GM23338 (cell line): ENCODE data around the gene CHST4. TPM values are rescaled to one million over a fixed set of nuclear protein-coding genes. Genes with fewer than 3 reads are reported as not detected.

Experiments used
- ATAC-seq: fragments of 200-7000 bp; cut with Tn5 transposase; 3 replicates; pipeline ENCODE4 v1.9.1; 2020
- DNase-seq: peaks from one replicate; pipeline ENCODE4 v3.0.0-alpha.2; 2015; ENCODE audit warnings: low spot score
- H2AFZ ChIP-seq: fragments of 200-600 bp; sonication (generic); 2 replicates; pipeline ENCODE4 v1.8.0; 2016; ENCODE audit warnings: antibody characterized with exemption, mild to moderate bottlenecking, moderate library complexity
- H3F3A ChIP-seq: fragments of 200-600 bp; sonication (generic); replicated peaks from 2 replicates; pipeline ENCODE4 v1.8.0; 2017; ENCODE audit warnings: antibody characterized with exemption, mixed run types, low read depth
- H3K27ac ChIP-seq: fragments of 200-600 bp; sonication (generic); 2 replicates; pipeline ENCODE4 v1.6.1; 2016; ENCODE audit warnings: low read depth
- H3K27me3 ChIP-seq: fragments of 200-600 bp; sonication (generic); 2 replicates; pipeline ENCODE4 v1.8.0; 2016; ENCODE audit warnings: mild to moderate bottlenecking, mixed run types, moderate library complexity; ENCODE audit not compliant: insufficient read depth
- H3K36me3 ChIP-seq: fragments of 200-600 bp; sonication (generic); 2 replicates; pipeline ENCODE4 v1.8.0; 2016; ENCODE audit warnings: mild to moderate bottlenecking; ENCODE audit not compliant: insufficient read depth
- H3K4me1 ChIP-seq: fragments of 200-600 bp; sonication (generic); 2 replicates; pipeline ENCODE4 v1.8.0; 2016; ENCODE audit warnings: mild to moderate bottlenecking, moderate library complexity; ENCODE audit not compliant: insufficient read depth
- H3K4me2 ChIP-seq: fragments of 200-600 bp; sonication (generic); 2 replicates; pipeline ENCODE4 v1.7.1; 2017; ENCODE audit warnings: mixed run types
- H3K4me3 ChIP-seq: fragments of 200-600 bp; sonication (generic); 2 replicates; pipeline ENCODE4 v1.6.1; 2016; ENCODE audit warnings: mixed run types
- H3K79me2 ChIP-seq: fragments of 200-600 bp; sonication (generic); replicated peaks from 2 replicates; pipeline ENCODE4 v1.8.0; 2017; ENCODE audit warnings: mild to moderate bottlenecking; ENCODE audit not compliant: insufficient read depth
- H3K9me2 ChIP-seq: fragments of 200-600 bp; sonication (generic); 2 replicates; pipeline ENCODE4 v1.8.0; 2017; ENCODE audit not compliant: insufficient read depth
- H4K20me1 ChIP-seq: fragments of 200-600 bp; sonication (generic); replicated peaks from 2 replicates; pipeline ENCODE4 v1.8.0; 2017; ENCODE audit warnings: mild to moderate bottlenecking; ENCODE audit not compliant: insufficient read depth
- H3K27ac Mint-ChIP-seq: 2 replicates; pipeline ENCODE4 v1.8.0; 2020; ENCODE audit warnings: inconsistent platforms, mild to moderate bottlenecking, moderate library complexity, mixed read lengths
- H3K27me3 Mint-ChIP-seq: 3 replicates; pipeline ENCODE4 v1.8.0; 2022; ENCODE audit warnings: low read depth, mild to moderate bottlenecking, moderate library complexity, mixed read lengths, inconsistent platforms; ENCODE audit not compliant: insufficient read depth, poor library complexity
- H3K36me3 Mint-ChIP-seq: 3 replicates; pipeline ENCODE4 v1.8.0; 2021; ENCODE audit warnings: low read depth, mild to moderate bottlenecking, inconsistent platforms, moderate library complexity, mixed read lengths
- H3K4me1 Mint-ChIP-seq: 3 replicates; pipeline ENCODE4 v1.8.0; 2020; ENCODE audit warnings: mild to moderate bottlenecking, inconsistent platforms, mixed read lengths
- H3K4me3 Mint-ChIP-seq: 3 replicates; pipeline ENCODE4 v1.8.0; 2021; ENCODE audit warnings: moderate library complexity, mild to moderate bottlenecking, inconsistent platforms, mixed read lengths
- H3K9me3 Mint-ChIP-seq: 3 replicates; pipeline ENCODE4 v1.8.0; 2020; ENCODE audit warnings: moderate library complexity, mild to moderate bottlenecking, inconsistent platforms, mixed read lengths
- CREB1 ChIP-seq: fragments of 250-450 bp; sonication (Bioruptor Pico); IDR thresholded peaks from 2 replicates; pipeline ENCODE4 v1.5.0; 2020; ENCODE audit warnings: low read depth, mild to moderate bottlenecking, moderate library complexity
- EZH2 ChIP-seq: fragments of 200-600 bp; sonication (generic); IDR thresholded peaks from one replicate; pipeline ENCODE4 v1.8.0; 2017; ENCODE audit warnings: antibody characterized with exemption, mild to moderate bottlenecking, low read depth; ENCODE audit not compliant: unreplicated experiment
- EZH2phosphoT487 ChIP-seq: fragments of 200-600 bp; sonication (generic); IDR thresholded peaks from one replicate; pipeline ENCODE4 v1.8.1; 2018; ENCODE audit warnings: antibody characterized with exemption; ENCODE audit not compliant: unreplicated experiment
- JUNB ChIP-seq: IDR thresholded peaks from one replicate; pipeline ENCODE4 v1.6.1; 2016; ENCODE audit warnings: antibody characterized with exemption; ENCODE audit not compliant: unreplicated experiment
- NANOG ChIP-seq: IDR thresholded peaks from 2 replicates; pipeline ENCODE4 v1.6.1; 2016; ENCODE audit warnings: antibody characterized with exemption, borderline replicate concordance
- POLR2AphosphoS5 ChIP-seq: IDR thresholded peaks from 2 replicates; pipeline ENCODE4 v1.6.1; 2016; ENCODE audit warnings: antibody characterized with exemption, low read depth
- STAT1 ChIP-seq: IDR thresholded peaks from one replicate; pipeline ENCODE4 v1.6.1; 2016; ENCODE audit warnings: antibody characterized with exemption; ENCODE audit not compliant: unreplicated experiment
- ZNF114 ChIP-seq: fragments of 250-450 bp; sonication (Bioruptor Pico); IDR thresholded peaks from 2 replicates; pipeline ENCODE4 v1.5.0; 2020; ENCODE audit warnings: mild to moderate bottlenecking, moderate library complexity
- ZNF331 ChIP-seq: fragments of 250-450 bp; sonication (Bioruptor Pico); IDR thresholded peaks from 2 replicates; pipeline ENCODE4 v1.5.0; 2020; ENCODE audit warnings: low read depth, mild to moderate bottlenecking, moderate library complexity
- polyA plus RNA-seq: library from polyadenylated mRNA; unstranded; fragments of >200 nt; fragmentation: Nextera tagmentation; extraction: Ambion mirVana; gene quantifications from 2 replicates; pipeline ENCODE4 v1.2.1, GENCODE V29; 2016
- total RNA-seq: library from RNA; depleted of rRNA; stranded (reverse); fragments of >200 nt; shearing (Covaris generic); gene quantifications from 2 replicates; pipeline ENCODE4 v1.2.3, GENCODE V29; 2014
- TF ChIP-seq, protein P1 (sequence below), 2 experiments: fragments of 200-600 bp in 1 of 2; sonication (generic) in 1 of 2; conservative IDR thresholded peaks; 2 replicates each; pipeline versions ENCODE4 v1.5.1 to v1.6.1; 2016 to 2017; ENCODE audit warnings: antibody characterized with exemption in 2 of 2, low read depth in 2 of 2, mild to moderate bottlenecking in 2 of 2, moderate library complexity in 1 of 2
- TF ChIP-seq, protein P2 (sequence below): fragments of 250-450 bp; sonication (Bioruptor Pico); IDR thresholded peaks from 2 replicates; pipeline ENCODE4 v1.5.0; 2020; ENCODE audit warnings: mild to moderate bottlenecking, moderate library complexity
- TF ChIP-seq, protein P3 (sequence below): IDR thresholded peaks from one replicate; pipeline ENCODE4 v1.6.1; 2018; ENCODE audit warnings: antibody characterized with exemption; ENCODE audit not compliant: unreplicated experiment
- TF ChIP-seq, protein P4 (sequence below): IDR thresholded peaks from 2 replicates; pipeline ENCODE4 v1.6.1; 2016; ENCODE audit warnings: antibody characterized with exemption

CHST4 gene
- total and polyA plus RNA-seq, 2 experiments from 2014 or later, result 5.5 to 17.8 TPM

DNA sequence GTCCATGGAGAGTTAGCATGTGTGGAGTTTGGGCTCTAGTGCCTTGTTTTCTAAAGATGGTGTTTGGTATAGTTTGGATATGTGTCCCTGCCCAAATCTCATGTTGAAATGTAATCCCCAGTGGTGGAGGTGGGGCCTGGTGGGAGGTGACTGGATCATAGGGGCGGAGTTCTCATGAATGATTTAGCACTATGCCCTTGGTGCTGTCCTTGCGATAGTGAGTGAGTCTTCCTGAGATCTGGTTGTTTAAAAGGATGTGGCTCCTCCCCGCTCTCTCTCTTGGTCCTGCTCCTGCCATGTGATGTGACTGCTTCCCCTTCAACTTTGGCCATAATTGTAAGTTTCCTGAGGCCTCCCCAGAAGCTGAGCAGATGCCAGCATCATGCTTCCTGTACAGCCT is 28.2 kb upstream of the CHST4 start:
- peaks cover 5% of the 10 kb centered on the region; the same call in 2 of the 3 replicates for H3K9me3 Mint-ChIP-seq
- no peaks in the 10 kb centered on the region for H3K27me3 ChIP-seq
- no peak overlapping the region for H3K4me3 Mint-ChIP-seq
- no peaks in the 10 kb centered on the region for H3K36me3 ChIP-seq
- DNase-seq, result no peak
- no peak overlapping the region for H3K27ac ChIP-seq
- H3K4me1 ChIP-seq, result no peaks in the 10 kb centered on the region
- H3K79me2 ChIP-seq, result no peaks in the 10 kb centered on the region
- no peaks in the 10 kb centered on the region for H4K20me1 ChIP-seq
- H3K27me3 Mint-ChIP-seq, result peaks cover 2% of the 10 kb centered on the region
- no peak for ATAC-seq
- H2AFZ ChIP-seq, result no peak overlapping the region; the same call in 1 of the 2 replicates
- H3K4me1 Mint-ChIP-seq, result no peaks in the 10 kb centered on the region; the same call in 1 of the 3 replicates
- no peaks in the 10 kb centered on the region for H3K9me2 ChIP-seq
- H3F3A ChIP-seq, result no peaks in the 10 kb centered on the region
- no peak overlapping the region for H3K4me2 ChIP-seq
- TF ChIP-seq CREB1 (CRISPR knock-in tag), result no peak
- no peak for TF ChIP-seq ZNF331 (CRISPR knock-in tag)
- TF ChIP-seq EZH2, result no peak
- TF ChIP-seq EZH2phosphoT487, result no peak
- no peak for TF ChIP-seq JUNB
- TF ChIP-seq, protein P1, sequence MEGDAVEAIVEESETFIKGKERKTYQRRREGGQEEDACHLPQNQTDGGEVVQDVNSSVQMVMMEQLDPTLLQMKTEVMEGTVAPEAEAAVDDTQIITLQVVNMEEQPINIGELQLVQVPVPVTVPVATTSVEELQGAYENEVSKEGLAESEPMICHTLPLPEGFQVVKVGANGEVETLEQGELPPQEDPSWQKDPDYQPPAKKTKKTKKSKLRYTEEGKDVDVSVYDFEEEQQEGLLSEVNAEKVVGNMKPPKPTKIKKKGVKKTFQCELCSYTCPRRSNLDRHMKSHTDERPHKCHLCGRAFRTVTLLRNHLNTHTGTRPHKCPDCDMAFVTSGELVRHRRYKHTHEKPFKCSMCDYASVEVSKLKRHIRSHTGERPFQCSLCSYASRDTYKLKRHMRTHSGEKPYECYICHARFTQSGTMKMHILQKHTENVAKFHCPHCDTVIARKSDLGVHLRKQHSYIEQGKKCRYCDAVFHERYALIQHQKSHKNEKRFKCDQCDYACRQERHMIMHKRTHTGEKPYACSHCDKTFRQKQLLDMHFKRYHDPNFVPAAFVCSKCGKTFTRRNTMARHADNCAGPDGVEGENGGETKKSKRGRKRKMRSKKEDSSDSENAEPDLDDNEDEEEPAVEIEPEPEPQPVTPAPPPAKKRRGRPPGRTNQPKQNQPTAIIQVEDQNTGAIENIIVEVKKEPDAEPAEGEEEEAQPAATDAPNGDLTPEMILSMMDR (conservative IDR thresholded peaks at IDR 0.05; ENCODE audit: low read depth in 2 of 2), result no peak
- TF ChIP-seq ZNF114 (CRISPR knock-in tag), result no peak
- TF ChIP-seq POLR2AphosphoS5, result no peak
- no peak for TF ChIP-seq STAT1
- TF ChIP-seq NANOG, result no peak
- TF ChIP-seq, protein P2, sequence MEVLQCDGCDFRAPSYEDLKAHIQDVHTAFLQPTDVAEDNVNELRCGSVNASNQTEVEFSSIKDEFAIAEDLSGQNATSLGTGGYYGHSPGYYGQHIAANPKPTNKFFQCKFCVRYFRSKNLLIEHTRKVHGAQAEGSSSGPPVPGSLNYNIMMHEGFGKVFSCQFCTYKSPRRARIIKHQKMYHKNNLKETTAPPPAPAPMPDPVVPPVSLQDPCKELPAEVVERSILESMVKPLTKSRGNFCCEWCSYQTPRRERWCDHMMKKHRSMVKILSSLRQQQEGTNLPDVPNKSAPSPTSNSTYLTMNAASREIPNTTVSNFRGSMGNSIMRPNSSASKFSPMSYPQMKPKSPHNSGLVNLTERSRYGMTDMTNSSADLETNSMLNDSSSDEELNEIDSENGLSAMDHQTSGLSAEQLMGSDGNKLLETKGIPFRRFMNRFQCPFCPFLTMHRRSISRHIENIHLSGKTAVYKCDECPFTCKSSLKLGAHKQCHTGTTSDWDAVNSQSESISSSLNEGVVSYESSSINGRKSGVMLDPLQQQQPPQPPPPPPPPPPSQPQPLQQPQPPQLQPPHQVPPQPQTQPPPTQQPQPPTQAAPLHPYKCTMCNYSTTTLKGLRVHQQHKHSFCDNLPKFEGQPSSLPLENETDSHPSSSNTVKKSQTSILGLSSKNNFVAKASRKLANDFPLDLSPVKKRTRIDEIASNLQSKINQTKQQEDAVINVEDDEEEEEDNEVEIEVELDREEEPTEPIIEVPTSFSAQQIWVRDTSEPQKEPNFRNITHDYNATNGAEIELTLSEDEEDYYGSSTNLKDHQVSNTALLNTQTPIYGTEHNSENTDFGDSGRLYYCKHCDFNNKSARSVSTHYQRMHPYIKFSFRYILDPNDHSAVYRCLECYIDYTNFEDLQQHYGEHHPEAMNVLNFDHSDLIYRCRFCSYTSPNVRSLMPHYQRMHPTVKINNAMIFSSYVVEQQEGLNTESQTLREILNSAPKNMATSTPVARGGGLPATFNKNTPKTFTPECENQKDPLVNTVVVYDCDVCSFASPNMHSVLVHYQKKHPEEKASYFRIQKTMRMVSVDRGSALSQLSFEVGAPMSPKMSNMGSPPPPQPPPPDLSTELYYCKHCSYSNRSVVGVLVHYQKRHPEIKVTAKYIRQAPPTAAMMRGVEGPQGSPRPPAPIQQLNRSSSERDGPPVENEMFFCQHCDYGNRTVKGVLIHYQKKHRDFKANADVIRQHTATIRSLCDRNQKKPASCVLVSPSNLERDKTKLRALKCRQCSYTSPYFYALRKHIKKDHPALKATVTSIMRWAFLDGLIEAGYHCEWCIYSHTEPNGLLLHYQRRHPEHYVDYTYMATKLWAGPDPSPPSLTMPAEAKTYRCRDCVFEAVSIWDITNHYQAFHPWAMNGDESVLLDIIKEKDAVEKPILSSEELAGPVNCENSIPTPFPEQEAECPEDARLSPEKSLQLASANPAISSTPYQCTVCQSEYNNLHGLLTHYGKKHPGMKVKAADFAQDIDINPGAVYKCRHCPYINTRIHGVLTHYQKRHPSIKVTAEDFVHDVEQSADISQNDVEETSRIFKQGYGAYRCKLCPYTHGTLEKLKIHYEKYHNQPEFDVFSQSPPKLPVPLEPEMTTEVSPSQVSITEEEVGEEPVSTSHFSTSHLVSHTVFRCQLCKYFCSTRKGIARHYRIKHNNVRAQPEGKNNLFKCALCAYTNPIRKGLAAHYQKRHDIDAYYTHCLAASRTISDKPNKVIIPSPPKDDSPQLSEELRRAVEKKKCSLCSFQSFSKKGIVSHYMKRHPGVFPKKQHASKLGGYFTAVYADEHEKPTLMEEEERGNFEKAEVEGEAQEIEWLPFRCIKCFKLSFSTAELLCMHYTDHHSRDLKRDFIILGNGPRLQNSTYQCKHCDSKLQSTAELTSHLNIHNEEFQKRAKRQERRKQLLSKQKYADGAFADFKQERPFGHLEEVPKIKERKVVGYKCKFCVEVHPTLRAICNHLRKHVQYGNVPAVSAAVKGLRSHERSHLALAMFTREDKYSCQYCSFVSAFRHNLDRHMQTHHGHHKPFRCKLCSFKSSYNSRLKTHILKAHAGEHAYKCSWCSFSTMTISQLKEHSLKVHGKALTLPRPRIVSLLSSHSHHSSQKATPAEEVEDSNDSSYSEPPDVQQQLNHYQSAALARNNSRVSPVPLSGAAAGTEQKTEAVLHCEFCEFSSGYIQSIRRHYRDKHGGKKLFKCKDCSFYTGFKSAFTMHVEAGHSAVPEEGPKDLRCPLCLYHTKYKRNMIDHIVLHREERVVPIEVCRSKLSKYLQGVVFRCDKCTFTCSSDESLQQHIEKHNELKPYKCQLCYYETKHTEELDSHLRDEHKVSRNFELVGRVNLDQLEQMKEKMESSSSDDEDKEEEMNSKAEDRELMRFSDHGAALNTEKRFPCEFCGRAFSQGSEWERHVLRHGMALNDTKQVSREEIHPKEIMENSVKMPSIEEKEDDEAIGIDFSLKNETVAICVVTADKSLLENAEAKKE (CRISPR knock-in tag), result no peak
- TF ChIP-seq, protein P3, sequence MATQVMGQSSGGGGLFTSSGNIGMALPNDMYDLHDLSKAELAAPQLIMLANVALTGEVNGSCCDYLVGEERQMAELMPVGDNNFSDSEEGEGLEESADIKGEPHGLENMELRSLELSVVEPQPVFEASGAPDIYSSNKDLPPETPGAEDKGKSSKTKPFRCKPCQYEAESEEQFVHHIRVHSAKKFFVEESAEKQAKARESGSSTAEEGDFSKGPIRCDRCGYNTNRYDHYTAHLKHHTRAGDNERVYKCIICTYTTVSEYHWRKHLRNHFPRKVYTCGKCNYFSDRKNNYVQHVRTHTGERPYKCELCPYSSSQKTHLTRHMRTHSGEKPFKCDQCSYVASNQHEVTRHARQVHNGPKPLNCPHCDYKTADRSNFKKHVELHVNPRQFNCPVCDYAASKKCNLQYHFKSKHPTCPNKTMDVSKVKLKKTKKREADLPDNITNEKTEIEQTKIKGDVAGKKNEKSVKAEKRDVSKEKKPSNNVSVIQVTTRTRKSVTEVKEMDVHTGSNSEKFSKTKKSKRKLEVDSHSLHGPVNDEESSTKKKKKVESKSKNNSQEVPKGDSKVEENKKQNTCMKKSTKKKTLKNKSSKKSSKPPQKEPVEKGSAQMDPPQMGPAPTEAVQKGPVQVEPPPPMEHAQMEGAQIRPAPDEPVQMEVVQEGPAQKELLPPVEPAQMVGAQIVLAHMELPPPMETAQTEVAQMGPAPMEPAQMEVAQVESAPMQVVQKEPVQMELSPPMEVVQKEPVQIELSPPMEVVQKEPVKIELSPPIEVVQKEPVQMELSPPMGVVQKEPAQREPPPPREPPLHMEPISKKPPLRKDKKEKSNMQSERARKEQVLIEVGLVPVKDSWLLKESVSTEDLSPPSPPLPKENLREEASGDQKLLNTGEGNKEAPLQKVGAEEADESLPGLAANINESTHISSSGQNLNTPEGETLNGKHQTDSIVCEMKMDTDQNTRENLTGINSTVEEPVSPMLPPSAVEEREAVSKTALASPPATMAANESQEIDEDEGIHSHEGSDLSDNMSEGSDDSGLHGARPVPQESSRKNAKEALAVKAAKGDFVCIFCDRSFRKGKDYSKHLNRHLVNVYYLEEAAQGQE, result no peak
- TF ChIP-seq, protein P4, sequence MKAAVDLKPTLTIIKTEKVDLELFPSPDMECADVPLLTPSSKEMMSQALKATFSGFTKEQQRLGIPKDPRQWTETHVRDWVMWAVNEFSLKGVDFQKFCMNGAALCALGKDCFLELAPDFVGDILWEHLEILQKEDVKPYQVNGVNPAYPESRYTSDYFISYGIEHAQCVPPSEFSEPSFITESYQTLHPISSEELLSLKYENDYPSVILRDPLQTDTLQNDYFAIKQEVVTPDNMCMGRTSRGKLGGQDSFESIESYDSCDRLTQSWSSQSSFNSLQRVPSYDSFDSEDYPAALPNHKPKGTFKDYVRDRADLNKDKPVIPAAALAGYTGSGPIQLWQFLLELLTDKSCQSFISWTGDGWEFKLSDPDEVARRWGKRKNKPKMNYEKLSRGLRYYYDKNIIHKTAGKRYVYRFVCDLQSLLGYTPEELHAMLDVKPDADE, result no peak
- no peak overlapping the region for H3K27ac Mint-ChIP-seq
- H3K4me3 ChIP-seq, result no peak overlapping the region
- no peaks in the 10 kb centered on the region for H3K36me3 Mint-ChIP-seq
